ENCODE measurements around the gene CEP128. TPM values are rescaled to one million over a fixed set of nuclear protein-coding genes. Genes with fewer than 3 reads are reported as not detected.
A peak's percentile ranks its signal among the peaks of the same experiment; 100 is the strongest.

Gene CEP128
- total RNA-seq, 4 donors from 2014 or later = 3.8 to 12.0 (median 6.0) TPM

- no peaks in the 10 kb centered on the region for H3K9me3 ChIP-seq
- ATAC-seq = no peak
- H3K4me3 ChIP-seq = no peak overlapping the region
- H3K36me3 ChIP-seq = no peaks in the 10 kb centered on the region
- TF ChIP-seq POLR2A (IDR thresholded peaks at IDR 0.05) = no peak
- no peak for TF ChIP-seq CTCF (IDR thresholded peaks at IDR 0.05)
- TF ChIP-seq EP300 (IDR thresholded peaks at IDR 0.05) = no peak
- no peak for TF ChIP-seq POLR2AphosphoS5 (IDR thresholded peaks at IDR 0.05)
- no peaks in the 10 kb centered on the region for H3K27me3 ChIP-seq
- no peak overlapping the region for H3K27ac ChIP-seq
- H3K4me1 ChIP-seq = peaks cover 0 to 13% (median 0%) of the 10 kb centered on the region in 3 donors
Measured at GRCh38 chr14:80629606-80630005, 311.9 kb downstream of the CEP128 start.

- no peak overlapping the region for H3K4me3 ChIP-seq
- no peaks in the 10 kb centered on the region for H3K27me3 ChIP-seq
- no peaks in the 10 kb centered on the region for H3K36me3 ChIP-seq
- peaks cover 0 to 10% (median 0%) of the 10 kb centered on the region in 3 donors for H3K4me1 ChIP-seq
- TF ChIP-seq POLR2AphosphoS5 (IDR thresholded peaks at IDR 0.05) = no peak
- no peak for TF ChIP-seq CTCF (IDR thresholded peaks at IDR 0.05)
- TF ChIP-seq POLR2A (IDR thresholded peaks at IDR 0.05) = no peak
- TF ChIP-seq EP300 (IDR thresholded peaks at IDR 0.05) = no peak
- no peaks in the 10 kb centered on the region for H3K9me3 ChIP-seq
- no peak for ATAC-seq
- 86 to 92% methylated on average over 6 of the region's 6 CpGs for WGBS, 2 donors (ENCODE audit: low coverage in 1 of 2)
- no peak overlapping the region for H3K27ac ChIP-seq
Measured at GRCh38 chr14:80628547-80628946, 313.0 kb downstream of the CEP128 start.

GRCh38 chr14:80627745-80628144, 313.8 kb downstream of the CEP128 start:
- ATAC-seq = no peak
- WGBS, 2 donors (ENCODE audit: low coverage in 1 of 2) = 44 to 60% methylated on average over 2 of the region's 2 CpGs
- no peak overlapping the region for H3K27ac ChIP-seq
- H3K27me3 ChIP-seq = no peaks in the 10 kb centered on the region
- H3K4me3 ChIP-seq = no peak overlapping the region
- no peaks in the 10 kb centered on the region for H3K9me3 ChIP-seq
- peaks cover 0 to 10% (median 0%) of the 10 kb centered on the region in 3 donors for H3K4me1 ChIP-seq
- no peaks in the 10 kb centered on the region for H3K36me3 ChIP-seq
- no peak for TF ChIP-seq POLR2A (IDR thresholded peaks at IDR 0.05)
- TF ChIP-seq CTCF (IDR thresholded peaks at IDR 0.05) = no peak
- no peak for TF ChIP-seq EP300 (IDR thresholded peaks at IDR 0.05)
- no peak for TF ChIP-seq POLR2AphosphoS5 (IDR thresholded peaks at IDR 0.05)

- peaks cover 0 to 22% (median 3%) of the 10 kb centered on the region in 3 donors for H3K4me1 ChIP-seq
- H3K9me3 ChIP-seq = no peaks in the 10 kb centered on the region
- H3K27ac ChIP-seq = no peak overlapping the region
- no peaks in the 10 kb centered on the region for H3K36me3 ChIP-seq
- 88 to 90% methylated on average over 1 of the region's 1 CpG for WGBS, 2 donors (ENCODE audit: low coverage in 1 of 2)
- ATAC-seq = no peak
- no peaks in the 10 kb centered on the region for H3K27me3 ChIP-seq
- TF ChIP-seq POLR2AphosphoS5 (IDR thresholded peaks at IDR 0.05) (no peak), POLR2A (IDR thresholded peaks at IDR 0.05) (no peak), CTCF (IDR thresholded peaks at IDR 0.05) (no peak), EP300 (IDR thresholded peaks at IDR 0.05) (no peak)
- H3K4me3 ChIP-seq = no peak overlapping the region
Measured at GRCh38 chr14:80624581-80624980, 317.0 kb downstream of the CEP128 start.

GRCh38 chr14:80621701-80622100, 319.8 kb downstream of the CEP128 start:
- Histone ChIP-seq H3K4me1 (peaks cover 0 to 11% (median 3%) of the 10 kb centered on the region in 3 donors), H3K36me3 (no peaks in the 10 kb centered on the region), H3K9me3 (no peaks in the 10 kb centered on the region), H3K27me3 (no peaks in the 10 kb centered on the region), H3K4me3 (no peak overlapping the region), H3K27ac (peak overlapping the region; percentile 40 to 67 (median 56))
- ATAC-seq = peak; percentile 80
- TF ChIP-seq POLR2AphosphoS5 (IDR thresholded peaks at IDR 0.05) = peak; percentile 94
- no peak for TF ChIP-seq POLR2A (IDR thresholded peaks at IDR 0.05)
- WGBS, 2 donors (ENCODE audit: low coverage in 1 of 2) = 7 to 15% methylated on average over 3 of the region's 3 CpGs

All from gastroesophageal sphincter (tissue), 4 donors.